Putamen (tissue), 1 donor: Measurements from ENCODE around the gene EXD3.

Experiments
- DNase-seq: peaks from one replicate; pipeline ENCODE4 v3.0.0-alpha.2; 2016; ENCODE audit warnings: low spot score

The EXD3 gene

GRCh38 chr9:137447722-137448601, 25.0 kb upstream of the EXD3 start:
- no peak for DNase-seq

DNA sequence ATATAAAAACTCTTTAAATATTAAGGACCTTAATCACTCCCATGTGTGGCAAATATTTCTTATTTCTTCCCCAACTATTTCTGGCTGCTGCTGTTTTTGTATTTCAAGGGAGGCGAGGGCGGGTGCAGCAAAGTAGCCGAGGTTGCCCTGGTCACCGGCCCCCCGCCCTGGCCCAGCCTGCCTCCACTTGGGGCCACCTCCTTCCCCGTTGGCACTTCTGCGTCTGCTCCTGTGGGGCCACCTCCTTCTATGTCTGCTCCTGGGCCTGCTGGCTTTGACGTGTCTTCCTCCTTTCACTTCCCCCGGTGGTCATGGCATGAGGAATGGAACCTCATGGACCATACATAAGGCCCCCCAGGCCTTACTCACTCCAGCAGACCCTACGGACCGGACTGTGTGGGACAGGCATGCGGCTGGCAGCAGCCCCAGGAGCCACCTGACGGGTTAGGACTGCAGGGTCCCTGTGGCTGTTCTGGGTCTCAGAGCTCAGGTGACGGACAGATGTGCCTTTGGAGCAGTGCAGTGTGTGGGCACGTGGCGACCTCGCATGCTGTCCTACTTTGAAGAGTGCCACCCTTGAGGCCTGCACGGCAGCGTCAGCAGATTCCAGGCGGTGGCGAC, 24.0 kb upstream of the EXD3 start:
- DNase-seq, result no peak

DNA sequence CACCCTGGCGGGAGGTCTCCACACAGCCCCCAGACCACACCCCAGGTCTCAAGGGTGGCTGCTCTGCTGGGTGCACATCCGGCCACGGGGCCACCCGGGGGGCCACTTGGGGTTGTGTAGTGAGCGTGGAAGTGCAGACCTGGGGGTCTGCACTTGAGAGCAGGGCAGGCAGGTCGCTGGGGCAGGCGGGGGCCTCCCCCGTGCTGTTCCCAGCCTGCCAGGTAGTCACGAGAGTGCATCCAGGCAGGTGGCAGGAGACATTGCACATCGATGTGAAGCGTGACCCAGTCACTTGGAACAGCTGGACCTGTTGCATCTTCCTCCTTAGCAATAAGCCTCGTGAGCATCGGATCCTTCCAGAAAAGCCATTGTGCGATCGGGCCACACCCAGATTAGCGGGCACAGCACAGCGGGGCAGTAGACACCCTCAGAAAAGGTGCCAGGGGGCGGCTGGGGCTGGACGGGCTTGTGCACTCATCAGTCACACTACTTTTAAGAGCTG, 23.0 kb upstream of the EXD3 start:
- no peak for DNase-seq

DNA sequence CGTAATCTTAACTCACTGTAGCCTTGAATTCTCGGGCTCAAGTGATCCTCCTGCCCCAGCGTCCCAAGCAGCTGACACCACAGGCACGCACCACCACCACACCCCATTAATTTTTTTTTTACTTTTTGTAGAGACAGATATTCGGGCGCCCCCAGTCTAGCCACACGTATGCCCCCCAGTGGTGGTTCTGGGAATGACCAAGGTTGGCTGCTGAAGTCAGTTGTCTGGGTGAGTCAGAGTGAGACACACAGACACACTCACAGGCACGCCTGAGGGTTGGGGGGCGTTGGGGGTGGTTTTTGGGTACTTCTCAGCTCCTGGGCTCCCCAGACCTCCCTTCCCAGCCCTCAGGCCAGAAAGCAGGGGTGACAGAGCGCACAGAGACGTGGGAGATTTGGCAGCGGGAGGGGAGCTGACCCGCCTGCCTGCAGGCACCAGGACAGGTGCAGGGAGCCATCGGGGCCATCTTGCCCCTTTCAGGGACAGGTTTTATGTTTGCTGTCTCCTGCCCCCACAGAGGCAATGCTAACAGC, 22.4 kb upstream of the EXD3 start:
- DNase-seq, result peak; percentile 68

GRCh38 chr9:137444106-137444790, 21.3 kb upstream of the EXD3 start:
- no peak for DNase-seq

DNA sequence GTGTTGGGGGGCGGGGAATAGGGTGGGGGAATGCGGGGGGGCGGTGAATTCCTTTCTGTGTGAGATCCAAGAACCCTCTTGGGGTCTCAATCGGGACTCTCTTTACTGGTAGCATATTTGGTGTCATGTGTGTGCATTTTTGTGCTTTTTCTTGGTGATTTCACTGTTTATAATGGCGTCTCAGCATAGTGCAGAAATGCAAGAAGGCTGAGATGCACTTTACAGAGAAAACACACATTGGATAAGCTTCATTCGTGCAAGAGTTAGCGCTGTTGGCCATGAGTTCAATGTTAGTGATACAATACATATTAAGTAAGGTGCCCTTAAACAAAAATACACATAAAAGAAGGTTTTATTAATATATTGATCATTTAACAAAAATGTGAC, 19.0 kb upstream of the EXD3 start:
- DNase-seq, result no peak

DNA sequence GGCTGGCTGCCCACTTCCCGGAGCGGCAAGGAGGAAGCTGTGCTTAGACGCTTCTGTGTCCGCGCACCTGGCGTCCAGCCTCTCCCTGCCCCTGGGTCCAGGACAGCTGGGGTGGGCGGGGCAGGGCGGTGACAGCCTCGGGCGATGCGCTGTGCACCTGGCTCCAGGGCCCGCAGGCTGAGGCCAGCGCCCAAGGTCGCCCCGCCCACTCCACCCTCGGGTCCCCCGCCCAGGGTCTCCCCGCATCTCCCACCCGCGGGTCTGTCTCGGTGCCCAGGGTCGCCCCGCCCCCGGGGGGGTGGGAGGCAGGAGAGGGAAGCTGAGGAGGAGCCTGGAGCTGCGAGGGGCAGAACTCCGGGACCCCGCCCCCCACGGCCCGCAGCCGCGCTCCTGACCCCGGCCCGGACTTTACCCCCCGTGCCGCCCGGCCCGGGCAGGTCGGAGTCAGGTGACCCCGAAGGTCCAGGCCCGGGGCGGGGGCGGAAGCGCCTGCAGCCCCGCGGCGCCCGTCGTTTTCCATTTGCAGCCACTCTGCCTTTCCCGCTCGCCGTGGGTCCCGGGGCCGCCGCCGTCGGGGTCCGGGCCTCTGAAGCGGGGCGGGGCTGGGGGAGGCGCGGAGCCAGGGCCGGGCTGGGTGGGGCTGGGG, 18.4 kb upstream of the EXD3 start, which contains the start of gene ENTPD8:
ENTPD8 (minus strand) TSS at position 69 of the 646 bp plus-strand sequence. CDS start 3,072 bp downstream, outside the sequence.
- DNase-seq, result no peak

DNA sequence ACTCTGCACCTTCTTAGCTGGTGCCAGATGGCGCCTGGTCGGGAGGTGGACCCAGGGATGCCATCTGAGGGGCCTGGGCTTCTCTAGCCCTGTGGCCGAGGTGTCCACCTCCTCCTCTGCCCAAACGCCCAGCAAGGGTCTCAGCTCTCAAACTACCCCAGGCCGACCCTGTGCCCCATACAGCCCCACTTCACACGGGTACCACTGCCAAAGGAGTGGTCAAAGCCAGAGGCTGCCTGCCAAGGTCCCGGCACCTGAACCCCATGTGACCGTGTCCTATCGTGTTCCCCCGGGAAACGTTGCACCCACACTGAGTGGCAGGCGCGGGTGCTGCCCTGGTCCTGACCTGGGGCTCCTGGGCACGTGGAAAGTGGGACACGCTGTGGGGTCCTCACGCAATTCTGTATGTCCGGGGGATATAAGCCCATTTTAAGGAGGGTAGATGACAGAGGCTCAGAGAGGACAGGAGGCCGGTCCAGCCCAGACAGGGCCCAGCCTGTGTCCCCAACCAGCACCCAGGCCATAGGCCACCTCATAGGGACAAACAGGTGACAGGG, 16.3 kb upstream of the EXD3 start:
- DNase-seq, result no peak

GRCh38 chr9:137438591-137439157, 15.7 kb upstream of the EXD3 start:
- no peak for DNase-seq

DNA sequence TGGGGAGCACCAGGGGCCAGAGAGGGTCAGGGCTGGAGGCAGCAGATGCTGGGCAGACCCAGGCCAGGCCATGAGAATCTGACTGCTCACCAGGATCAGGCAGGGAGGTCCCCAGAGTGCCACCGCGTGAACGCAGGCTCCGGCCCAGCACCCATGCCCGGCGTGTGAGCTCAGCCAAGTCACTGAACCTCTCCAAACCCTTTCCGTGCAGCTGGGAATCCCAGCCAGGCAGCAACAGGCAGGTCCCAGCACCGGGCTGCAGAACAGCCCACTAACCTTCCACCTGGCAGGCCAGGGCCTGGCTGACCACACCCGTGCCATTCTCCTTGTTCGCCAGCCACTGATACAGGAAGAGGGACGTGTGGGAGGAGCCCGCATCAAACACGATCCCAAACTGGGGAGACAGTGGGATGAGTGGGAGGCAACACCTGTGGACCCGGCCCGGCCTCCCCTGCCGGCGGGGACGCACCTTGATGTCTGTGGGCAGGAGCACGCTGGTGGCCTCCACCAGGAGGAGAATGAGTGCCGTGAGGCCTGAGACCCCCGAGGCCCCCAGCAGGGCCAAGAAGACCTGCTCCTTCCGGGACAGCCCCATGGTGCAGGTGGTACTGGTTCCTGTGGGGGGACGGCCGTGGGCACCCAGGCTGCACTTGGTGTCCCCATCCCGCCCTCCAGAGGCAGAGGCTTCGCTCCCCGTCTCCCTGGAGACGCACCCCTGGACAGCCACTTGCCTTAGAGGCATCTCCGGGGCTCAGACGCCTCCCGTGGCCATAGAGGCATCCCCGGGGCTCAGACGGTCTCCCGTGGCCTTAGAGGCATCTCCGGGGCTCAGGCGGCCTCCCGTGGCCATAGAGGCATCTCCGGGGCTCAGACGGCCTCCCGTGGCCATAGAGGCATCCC, 15.0 kb upstream of the EXD3 start:
- DNase-seq, result no peak

- DNase-seq, result no peak
These were observed 14.0 kb upstream of the EXD3 start for GRCh38 chr9:137436761-137437600.

- DNase-seq, result no peak
These were observed 13.2 kb upstream of the EXD3 start for GRCh38 chr9:137435980-137436760.

- DNase-seq, result no peak
These were observed 12.5 kb upstream of the EXD3 start for GRCh38 chr9:137435381-137435891.

GRCh38 chr9:137434498-137435380, 11.8 kb upstream of the EXD3 start:
- no peak for DNase-seq

DNA sequence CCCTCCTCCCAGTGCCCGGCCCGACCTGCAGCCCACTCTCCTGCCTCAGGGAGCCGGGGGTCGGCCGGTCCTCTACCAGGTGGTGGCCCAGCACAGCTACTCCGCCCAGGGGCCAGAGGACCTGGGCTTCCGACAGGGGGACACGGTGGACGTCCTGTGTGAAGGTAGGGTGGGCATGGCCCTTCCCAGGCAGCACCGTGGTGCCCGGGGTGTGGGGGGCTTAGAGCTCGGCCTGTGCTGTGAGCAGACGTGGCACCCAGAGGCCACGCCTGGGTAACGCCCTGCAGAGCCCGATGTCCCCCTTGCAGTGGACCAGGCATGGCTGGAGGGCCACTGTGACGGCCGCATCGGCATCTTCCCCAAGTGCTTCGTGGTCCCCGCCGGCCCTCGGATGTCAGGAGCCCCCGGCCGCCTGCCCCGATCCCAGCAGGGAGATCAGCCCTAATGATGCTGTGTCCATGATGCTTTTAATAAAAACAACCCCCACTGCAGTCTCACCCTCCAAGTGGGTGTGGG, 11.0 kb upstream of the EXD3 start:
- DNase-seq, result no peak

DNA sequence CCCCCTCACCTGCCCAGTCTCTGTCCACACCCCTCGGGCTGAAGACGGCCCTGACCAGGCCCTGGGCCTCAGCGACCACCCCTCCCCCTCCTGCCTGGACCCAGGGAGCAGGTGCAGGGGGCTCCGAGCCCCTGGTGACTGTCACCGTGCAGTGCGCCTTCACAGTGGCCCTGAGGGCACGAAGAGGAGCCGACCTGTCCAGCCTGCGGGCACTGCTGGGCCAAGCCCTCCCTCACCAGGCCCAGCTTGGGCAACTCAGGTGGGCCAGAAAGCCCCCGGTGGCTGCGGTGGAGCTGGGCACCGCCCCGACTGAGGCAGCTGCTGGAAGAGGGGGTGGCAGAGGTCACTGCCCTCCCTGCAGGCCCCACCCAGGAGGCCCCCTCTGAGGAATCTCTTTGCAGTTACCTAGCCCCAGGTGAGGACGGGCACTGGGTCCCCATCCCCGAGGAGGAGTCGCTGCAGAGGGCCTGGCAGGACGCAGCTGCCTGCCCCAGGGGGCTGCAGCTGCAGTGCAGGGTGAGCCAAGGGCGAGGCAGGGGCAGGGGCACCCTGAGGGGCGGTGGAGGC, 10.5 kb upstream of the EXD3 start:
- no peak for DNase-seq
